GM12875 (cell line): ENCODE measurements around the gene DCXR.

ENCODE experiments used
- H3K4me3 ChIP-seq: one replicate; pipeline ENCODE4 v1.5.1; 2011; ENCODE audit warnings: low read depth, low read length, control low read depth
- TF ChIP-seq, protein P1 (sequence below): IDR thresholded peaks from 2 replicates; pipeline ENCODE4 v1.5.1; 2011; ENCODE audit warnings: low read depth, mild to moderate bottlenecking, control low read depth, inconsistent platforms, low read length, moderate library complexity, borderline replicate concordance; ENCODE audit not compliant: insufficient read depth

The DCXR gene

DNA sequence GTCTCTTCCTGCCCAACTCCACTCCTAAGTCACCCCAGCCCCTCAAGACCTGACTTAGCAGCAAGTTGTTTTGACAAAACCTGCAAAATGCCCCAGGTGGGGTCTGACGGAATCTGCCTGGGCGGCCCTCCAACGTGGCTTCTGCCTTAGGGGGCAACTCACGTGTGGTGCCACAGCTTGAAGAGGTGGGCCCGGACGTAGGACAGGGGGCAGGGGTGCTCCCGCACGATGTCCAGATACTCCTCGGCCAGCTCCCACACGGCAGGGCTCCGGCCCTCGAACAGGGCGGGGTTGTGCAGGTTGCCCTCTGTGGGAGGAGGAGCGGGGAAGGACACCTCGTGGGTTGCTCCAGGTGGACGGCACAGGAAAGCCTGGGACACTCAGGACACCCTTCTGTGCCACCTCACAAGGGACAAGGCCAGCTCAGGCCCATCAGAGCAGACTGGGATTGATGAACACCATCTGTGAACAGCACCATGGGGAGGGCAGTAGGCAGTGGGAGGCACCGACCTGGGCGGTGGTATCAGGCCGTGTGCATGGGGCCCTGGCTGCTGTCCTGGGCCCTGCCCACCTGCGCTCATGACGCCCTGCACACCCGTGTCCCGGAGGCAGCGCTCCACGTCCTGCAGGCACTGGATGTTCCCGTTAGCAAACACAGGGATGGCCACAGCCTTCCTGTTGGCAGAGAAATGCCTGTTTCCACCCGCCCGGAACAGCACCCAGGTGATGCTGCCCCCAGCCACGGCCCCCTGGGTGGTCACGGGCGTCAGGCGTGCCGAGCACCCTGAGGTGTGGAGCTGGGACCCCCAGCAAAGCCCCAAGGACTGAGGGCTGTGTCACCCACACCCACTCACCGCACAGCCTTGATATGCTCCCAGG lies 23.8 kb upstream of the DCXR start:
- TF ChIP-seq, protein P1, sequence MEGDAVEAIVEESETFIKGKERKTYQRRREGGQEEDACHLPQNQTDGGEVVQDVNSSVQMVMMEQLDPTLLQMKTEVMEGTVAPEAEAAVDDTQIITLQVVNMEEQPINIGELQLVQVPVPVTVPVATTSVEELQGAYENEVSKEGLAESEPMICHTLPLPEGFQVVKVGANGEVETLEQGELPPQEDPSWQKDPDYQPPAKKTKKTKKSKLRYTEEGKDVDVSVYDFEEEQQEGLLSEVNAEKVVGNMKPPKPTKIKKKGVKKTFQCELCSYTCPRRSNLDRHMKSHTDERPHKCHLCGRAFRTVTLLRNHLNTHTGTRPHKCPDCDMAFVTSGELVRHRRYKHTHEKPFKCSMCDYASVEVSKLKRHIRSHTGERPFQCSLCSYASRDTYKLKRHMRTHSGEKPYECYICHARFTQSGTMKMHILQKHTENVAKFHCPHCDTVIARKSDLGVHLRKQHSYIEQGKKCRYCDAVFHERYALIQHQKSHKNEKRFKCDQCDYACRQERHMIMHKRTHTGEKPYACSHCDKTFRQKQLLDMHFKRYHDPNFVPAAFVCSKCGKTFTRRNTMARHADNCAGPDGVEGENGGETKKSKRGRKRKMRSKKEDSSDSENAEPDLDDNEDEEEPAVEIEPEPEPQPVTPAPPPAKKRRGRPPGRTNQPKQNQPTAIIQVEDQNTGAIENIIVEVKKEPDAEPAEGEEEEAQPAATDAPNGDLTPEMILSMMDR, result no peak
- H3K4me3 ChIP-seq, result no peak overlapping the region

DNA sequence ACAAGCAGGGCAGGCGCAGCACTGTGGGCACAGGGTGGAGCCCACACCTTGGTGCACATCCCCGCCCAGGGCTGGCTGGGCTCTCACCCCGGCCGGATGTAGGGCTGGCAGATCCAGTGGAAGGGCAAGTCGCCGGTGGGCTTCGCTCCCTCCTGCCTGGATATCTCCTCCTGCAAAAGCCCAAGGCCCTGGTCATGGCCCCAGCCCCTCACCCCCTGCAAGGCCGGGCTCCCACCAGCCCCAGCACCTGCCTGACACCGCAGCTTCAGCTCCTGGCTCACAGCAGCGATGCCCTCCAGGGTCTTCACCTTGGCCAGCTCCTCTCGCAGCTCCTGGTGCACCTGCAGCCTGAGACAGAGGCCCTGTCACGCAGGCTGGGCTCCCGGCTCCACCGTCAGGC lies 23.1 kb upstream of the DCXR start:
- H3K4me3 ChIP-seq, result no peak overlapping the region
- TF ChIP-seq, protein P1, result no peak

DNA sequence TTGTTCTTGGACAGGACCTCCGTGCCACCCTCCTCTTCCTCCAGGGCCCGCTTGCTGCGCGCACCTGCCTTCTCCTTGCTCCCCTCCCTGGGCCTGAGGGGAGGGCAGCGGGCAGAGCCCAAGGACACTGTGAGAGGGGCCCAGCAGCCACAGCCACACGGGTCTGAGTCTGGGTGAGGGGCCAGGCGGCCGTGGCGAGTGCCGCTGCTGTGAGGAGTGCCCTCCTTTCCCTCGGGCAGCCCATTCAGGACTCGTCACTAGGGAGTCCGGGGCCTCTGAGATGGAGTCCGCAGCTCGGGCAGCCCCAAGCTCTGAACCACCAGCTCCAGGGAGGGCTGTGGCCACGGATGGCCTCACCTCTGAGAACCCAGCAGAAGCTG lies 22.5 kb upstream of the DCXR start:
- TF ChIP-seq, protein P1, result no peak
- no peak overlapping the region for H3K4me3 ChIP-seq

DNA sequence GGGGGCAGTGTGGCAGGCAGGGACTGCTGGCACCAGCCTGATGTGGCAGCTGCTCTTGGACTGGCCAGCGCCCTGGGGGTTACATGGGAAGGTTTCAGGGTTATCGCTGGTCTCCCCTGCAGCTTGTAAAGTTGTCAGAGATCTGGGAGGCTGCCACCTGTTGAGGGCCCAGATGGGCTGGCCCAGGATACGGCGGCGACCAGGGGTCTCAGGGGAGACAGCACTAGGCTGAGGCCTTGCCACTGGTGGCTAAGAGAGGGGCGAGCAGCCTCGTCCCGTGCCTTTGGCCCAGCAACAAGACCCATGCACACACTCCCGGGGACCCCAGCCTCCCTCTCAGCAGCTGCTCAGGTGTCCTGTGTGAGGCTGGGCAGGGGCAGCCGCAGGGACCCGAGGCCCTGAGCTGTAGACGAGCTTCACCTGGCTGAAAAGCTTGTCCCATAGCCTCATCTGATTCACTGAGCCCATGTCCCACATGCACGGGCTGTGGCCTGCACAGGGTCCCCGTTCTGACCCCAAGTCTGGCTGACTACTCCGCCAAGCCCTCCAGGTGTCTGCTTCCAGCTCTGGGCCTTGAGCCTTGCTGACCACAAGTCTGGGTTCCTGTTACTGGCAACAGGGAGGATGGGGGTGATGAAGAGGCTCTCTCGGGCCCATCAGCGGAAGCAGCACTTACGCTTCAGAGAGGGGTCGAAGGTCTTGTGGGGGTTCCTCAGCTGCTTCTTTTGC lies 21.9 kb upstream of the DCXR start:
- TF ChIP-seq, protein P1, result no peak
- H3K4me3 ChIP-seq, result no peak overlapping the region

DNA sequence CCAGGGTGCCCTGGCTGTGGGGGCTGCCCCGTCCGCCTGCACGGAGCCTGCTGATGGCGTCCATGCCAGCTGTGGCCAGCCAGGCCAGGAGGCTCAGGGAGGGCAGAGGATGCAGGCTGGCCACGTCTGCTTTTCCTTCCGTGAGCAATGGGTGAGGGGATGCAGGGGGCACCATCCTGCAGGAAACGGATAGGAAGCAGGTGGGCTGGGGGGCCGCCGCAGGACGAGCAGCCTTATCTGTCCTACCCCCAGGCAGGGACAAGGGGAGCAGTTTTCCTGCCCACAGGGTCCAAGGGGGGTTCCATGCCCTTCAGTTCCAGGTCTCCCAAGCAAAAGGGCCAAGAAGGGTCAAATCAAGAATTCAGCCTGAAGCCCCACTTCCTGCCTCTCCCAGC lies 21.4 kb upstream of the DCXR start:
- TF ChIP-seq, protein P1, result no peak
- H3K4me3 ChIP-seq, result no peak overlapping the region

DNA sequence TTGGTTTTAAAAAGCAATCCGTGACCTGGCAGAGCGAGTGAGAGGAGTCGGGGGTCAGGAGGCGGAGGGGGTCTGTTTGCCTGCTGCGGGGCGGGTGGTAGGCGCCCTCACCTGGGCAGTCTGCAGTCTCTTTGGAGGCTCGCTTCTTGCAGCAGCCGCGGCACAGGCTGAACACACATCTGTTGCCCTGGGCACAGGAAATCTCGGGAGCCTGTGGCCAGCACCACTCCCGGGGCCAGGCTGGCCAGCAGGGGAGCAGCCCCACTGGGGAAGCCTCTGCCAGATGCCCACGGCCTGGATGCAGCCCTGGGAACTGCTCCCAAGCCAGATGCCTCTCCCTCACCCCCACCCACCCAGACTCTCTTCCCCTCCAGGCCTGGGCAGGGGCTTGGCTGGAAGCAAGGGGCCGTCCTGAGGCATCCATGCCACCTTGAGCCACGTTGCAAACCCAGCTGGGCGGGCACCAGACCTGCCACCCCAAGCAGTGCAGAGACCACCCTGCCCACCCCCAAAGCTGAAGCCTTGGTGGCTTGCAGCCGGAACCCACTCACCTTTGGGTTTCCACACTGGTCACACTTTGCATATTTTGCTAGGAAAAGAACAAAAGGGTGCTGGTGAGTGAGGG lies 20.8 kb upstream of the DCXR start:
- H3K4me3 ChIP-seq, result no peak overlapping the region
- TF ChIP-seq, protein P1, result no peak
